Measurements from ENCODE around the gene GRIK4.

GRIK4 gene

GRCh38 chr11:120819437-120820365 is 308.2 kb downstream of the GRIK4 start:
- no peak for DNase-seq (ENCODE audit: low read depth, low spot score)
- no peak overlapping the region for H3K4me3 ChIP-seq (ENCODE audit: insufficient read length, low read depth)
- no peak for TF ChIP-seq ZNF274 (IDR thresholded peaks at IDR 0.05; ENCODE audit: low read depth, low read length)
- H3K27me3 ChIP-seq (ENCODE audit: insufficient read depth, insufficient read length): no peaks in the 10 kb centered on the region
- H3K36me3 ChIP-seq (ENCODE audit: insufficient read depth, insufficient read length, low read length): no peaks in the 10 kb centered on the region
- H3K9ac ChIP-seq (ENCODE audit: insufficient read length, low read depth): no peak overlapping the region
- no peaks in the 10 kb centered on the region for H3K9me3 ChIP-seq (ENCODE audit: insufficient read depth, low read length)
- H3K4me1 ChIP-seq (ENCODE audit: insufficient read depth, insufficient read length): peaks cover 3% of the 10 kb centered on the region

- DNase-seq (ENCODE audit: low read depth, low spot score): no peak
- no peaks in the 10 kb centered on the region for H3K4me1 ChIP-seq (ENCODE audit: insufficient read depth, insufficient read length)
- no peaks in the 10 kb centered on the region for H3K36me3 ChIP-seq (ENCODE audit: insufficient read depth, insufficient read length, low read length)
- no peaks in the 10 kb centered on the region for H3K27me3 ChIP-seq (ENCODE audit: insufficient read depth, insufficient read length)
- H3K9ac ChIP-seq (ENCODE audit: insufficient read length, low read depth): no peak overlapping the region
- H3K9me3 ChIP-seq (ENCODE audit: insufficient read depth, low read length): no peaks in the 10 kb centered on the region
- no peak for TF ChIP-seq ZNF274 (IDR thresholded peaks at IDR 0.05; ENCODE audit: low read depth, low read length)
- no peak for TF ChIP-seq SUZ12 (IDR thresholded peaks at IDR 0.05; ENCODE audit: extremely low read depth, insufficient read depth, insufficient read length)
- no peak for TF ChIP-seq YY1 (IDR thresholded peaks at IDR 0.05; ENCODE audit: insufficient read depth, insufficient read length)
- H3K4me3 ChIP-seq (ENCODE audit: insufficient read length, low read depth): no peak overlapping the region
These were observed 311.6 kb downstream of the GRIK4 start for GRCh38 chr11:120823159-120823558.

- no peaks in the 10 kb centered on the region for H3K9me3 ChIP-seq (ENCODE audit: insufficient read depth, low read length)
- no peak overlapping the region for H3K9ac ChIP-seq (ENCODE audit: insufficient read length, low read depth)
- H3K27me3 ChIP-seq (ENCODE audit: insufficient read depth, insufficient read length): no peaks in the 10 kb centered on the region
- TF ChIP-seq SUZ12 (IDR thresholded peaks at IDR 0.05; ENCODE audit: extremely low read depth, insufficient read depth, insufficient read length): no peak
- TF ChIP-seq ZNF274 (IDR thresholded peaks at IDR 0.05; ENCODE audit: low read depth, low read length): no peak
- TF ChIP-seq YY1 (IDR thresholded peaks at IDR 0.05; ENCODE audit: insufficient read depth, insufficient read length): no peak
- H3K36me3 ChIP-seq (ENCODE audit: insufficient read depth, insufficient read length, low read length): no peaks in the 10 kb centered on the region
- no peaks in the 10 kb centered on the region for H3K4me1 ChIP-seq (ENCODE audit: insufficient read depth, insufficient read length)
- H3K4me3 ChIP-seq (ENCODE audit: insufficient read length, low read depth): no peak overlapping the region
- no peak for DNase-seq (ENCODE audit: low read depth, low spot score)
These were observed 312.7 kb downstream of the GRIK4 start for GRCh38 chr11:120824242-120824641.

- H3K9me3 ChIP-seq (ENCODE audit: insufficient read depth, low read length): no peaks in the 10 kb centered on the region
- H3K27me3 ChIP-seq (ENCODE audit: insufficient read depth, insufficient read length): no peaks in the 10 kb centered on the region
- H3K9ac ChIP-seq (ENCODE audit: insufficient read length, low read depth): no peak overlapping the region
- DNase-seq (ENCODE audit: low read depth, low spot score): no peak
- no peaks in the 10 kb centered on the region for H3K36me3 ChIP-seq (ENCODE audit: insufficient read depth, insufficient read length, low read length)
- no peak overlapping the region for H3K4me3 ChIP-seq (ENCODE audit: insufficient read length, low read depth)
- H3K4me1 ChIP-seq (ENCODE audit: insufficient read depth, insufficient read length): no peaks in the 10 kb centered on the region
- no peak for TF ChIP-seq ZNF274 (IDR thresholded peaks at IDR 0.05; ENCODE audit: low read depth, low read length)
- no peak for TF ChIP-seq YY1 (IDR thresholded peaks at IDR 0.05; ENCODE audit: insufficient read depth, insufficient read length)
- no peak for TF ChIP-seq SUZ12 (IDR thresholded peaks at IDR 0.05; ENCODE audit: extremely low read depth, insufficient read depth, insufficient read length)
These were observed 315.6 kb downstream of the GRIK4 start for GRCh38 chr11:120827198-120827597.

GRCh38 chr11:120827820-120828219 is 316.3 kb downstream of the GRIK4 start:
- Histone ChIP-seq H3K4me3 (ENCODE audit: insufficient read length, low read depth) (no peak overlapping the region), H3K9ac (ENCODE audit: insufficient read length, low read depth) (no peak overlapping the region), H3K9me3 (ENCODE audit: insufficient read depth, low read length) (no peaks in the 10 kb centered on the region), H3K36me3 (ENCODE audit: insufficient read depth, insufficient read length, low read length) (no peaks in the 10 kb centered on the region), H3K27me3 (ENCODE audit: insufficient read depth, insufficient read length) (no peaks in the 10 kb centered on the region), H3K4me1 (ENCODE audit: insufficient read depth, insufficient read length) (no peaks in the 10 kb centered on the region)
- DNase-seq (ENCODE audit: low read depth, low spot score): no peak
- TF ChIP-seq SUZ12 (IDR thresholded peaks at IDR 0.05; ENCODE audit: extremely low read depth, insufficient read depth, insufficient read length) (no peak), ZNF274 (IDR thresholded peaks at IDR 0.05; ENCODE audit: low read depth, low read length) (no peak), YY1 (IDR thresholded peaks at IDR 0.05; ENCODE audit: insufficient read depth, insufficient read length) (no peak)

- H3K27me3 ChIP-seq (ENCODE audit: insufficient read depth, insufficient read length): no peaks in the 10 kb centered on the region
- no peaks in the 10 kb centered on the region for H3K36me3 ChIP-seq (ENCODE audit: insufficient read depth, insufficient read length, low read length)
- H3K9ac ChIP-seq (ENCODE audit: insufficient read length, low read depth): no peak overlapping the region
- TF ChIP-seq ZNF274 (IDR thresholded peaks at IDR 0.05; ENCODE audit: low read depth, low read length) (no peak), SUZ12 (IDR thresholded peaks at IDR 0.05; ENCODE audit: extremely low read depth, insufficient read depth, insufficient read length) (no peak), YY1 (IDR thresholded peaks at IDR 0.05; ENCODE audit: insufficient read depth, insufficient read length) (no peak)
- H3K4me1 ChIP-seq (ENCODE audit: insufficient read depth, insufficient read length): no peaks in the 10 kb centered on the region
- no peak for DNase-seq (ENCODE audit: low read depth, low spot score)
- no peaks in the 10 kb centered on the region for H3K9me3 ChIP-seq (ENCODE audit: insufficient read depth, low read length)
- no peak overlapping the region for H3K4me3 ChIP-seq (ENCODE audit: insufficient read length, low read depth)
These were observed 317.3 kb downstream of the GRIK4 start for GRCh38 chr11:120828847-120829246.

- Histone ChIP-seq H3K36me3 (ENCODE audit: insufficient read depth, insufficient read length, low read length) (no peaks in the 10 kb centered on the region), H3K27me3 (ENCODE audit: insufficient read depth, insufficient read length) (no peaks in the 10 kb centered on the region), H3K9me3 (ENCODE audit: insufficient read depth, low read length) (no peaks in the 10 kb centered on the region), H3K4me1 (ENCODE audit: insufficient read depth, insufficient read length) (no peaks in the 10 kb centered on the region), H3K4me3 (ENCODE audit: insufficient read length, low read depth) (no peak overlapping the region), H3K9ac (ENCODE audit: insufficient read length, low read depth) (no peak overlapping the region)
- no peak for DNase-seq (ENCODE audit: low read depth, low spot score)
- TF ChIP-seq ZNF274 (IDR thresholded peaks at IDR 0.05; ENCODE audit: low read depth, low read length): no peak
- TF ChIP-seq SUZ12 (IDR thresholded peaks at IDR 0.05; ENCODE audit: extremely low read depth, insufficient read depth, insufficient read length): no peak
- TF ChIP-seq YY1 (IDR thresholded peaks at IDR 0.05; ENCODE audit: insufficient read depth, insufficient read length): no peak
These were observed 318.6 kb downstream of the GRIK4 start for GRCh38 chr11:120830085-120830620.

Data from NT2/D1 (cell line).